H1 (cell line): ENCODE data around the gene RSAD1. TPM values are rescaled to one million over a fixed set of nuclear protein-coding genes. Genes with fewer than 3 reads are reported as not detected.

Source experiments
- CTCF ChIA-PET: fragments of 300-600 bp; sonication (Branson Sonifier 250); formaldehyde crosslinking; loops from one replicate; lab custom pipeline; 2021; ENCODE audit not compliant: partially characterized antibody; lab: Charles Lee
- POLR2A ChIA-PET: fragments of 300-600 bp; sonication (Branson Sonifier 250); formaldehyde crosslinking; loops from one replicate; lab custom pipeline; 2021; ENCODE audit warnings: inconsistent platforms; ENCODE audit not compliant: partially characterized antibody; lab: Charles Lee
- DNase-seq, 2 experiments: peaks; one replicate each; pipeline versions ENCODE4 v3.0.0 to v3.0.0-alpha.2; 2010 to 2022; ENCODE audit warnings: low spot score in 2 of 2, low read depth in 1 of 2, mixed read lengths in 1 of 2
- FAIRE-seq: peaks from 2 replicates; lab custom pipeline; 2011; peaks lifted over from hg19 to GRCh38; lab: Jason Lieb, UNC
- H2AFZ ChIP-seq: 2 replicates; pipeline ENCODE4 v1.8.1; 2012; ENCODE audit warnings: low read length, inconsistent platforms
- H2AK5ac ChIP-seq: 2 replicates; pipeline ENCODE4 v1.6.1; 2013; ENCODE audit warnings: low read depth, low read length
- H2BK120ac ChIP-seq: replicated peaks from 2 replicates; pipeline ENCODE3; 2013; ENCODE audit warnings: low read depth, low read length, inconsistent platforms
- H2BK12ac ChIP-seq: 2 replicates; pipeline ENCODE4 v1.6.1; 2013; ENCODE audit warnings: low read depth, low read length
- H2BK15ac ChIP-seq: 2 replicates; pipeline ENCODE4 v1.6.1; 2013; ENCODE audit warnings: low read length
- H2BK20ac ChIP-seq: 2 replicates; pipeline ENCODE4 v1.6.1; 2013; ENCODE audit warnings: low read length
- H2BK5ac ChIP-seq: 2 replicates; pipeline ENCODE4 v1.6.1; 2013; ENCODE audit warnings: low read depth, low read length
- H3K14ac ChIP-seq: 2 replicates; pipeline ENCODE4 v1.6.1; 2013; ENCODE audit warnings: inconsistent platforms; ENCODE audit not compliant: insufficient read length
- H3K18ac ChIP-seq: 2 replicates; pipeline ENCODE4 v1.6.1; 2013; ENCODE audit warnings: low read length; ENCODE audit errors: extremely low read depth
- H3K23ac ChIP-seq: 2 replicates; pipeline ENCODE4 v1.6.1; 2013; ENCODE audit warnings: inconsistent platforms; ENCODE audit not compliant: insufficient read length
- H3K23me2 ChIP-seq: 2 replicates; pipeline ENCODE4 v1.6.1; 2013; ENCODE audit warnings: low read depth, low read length
- H3K27ac ChIP-seq: 2 replicates; pipeline ENCODE4 v1.6.1; 2011; ENCODE audit warnings: low read depth, low read length, inconsistent platforms
- H3K27me3 ChIP-seq, 4 experiments: replicated peaks in 1 of 4; 1 replicate in 1 of 4; 2 replicates in 3 of 4; pipeline versions ENCODE4 v1.6.1 to v1.8.1; 2011 to 2013; ENCODE audit warnings: low read length in 3 of 4, mild to moderate bottlenecking in 3 of 4, inconsistent platforms in 2 of 4, mixed read lengths in 2 of 4, moderate library complexity in 1 of 4; ENCODE audit not compliant: control insufficient read depth in 3 of 4, insufficient read depth in 3 of 4; ENCODE audit errors: extremely low read depth in 1 of 4
- H3K36me3 ChIP-seq, 4 experiments: 2 replicates each; pipeline versions ENCODE4 v1.6.1 to v1.8.1; 2011 to 2013; ENCODE audit warnings: mild to moderate bottlenecking in 4 of 4, low read length in 3 of 4, moderate library complexity in 2 of 4, control low read depth in 1 of 4, inconsistent platforms in 1 of 4; ENCODE audit not compliant: insufficient read depth in 4 of 4, control insufficient read depth in 2 of 4
- H3K4ac ChIP-seq: replicated peaks from 2 replicates; pipeline ENCODE3; 2013; ENCODE audit warnings: low read length, low read depth, mixed read lengths, inconsistent platforms; ENCODE audit not compliant: insufficient read length
- H3K4me1 ChIP-seq, 4 experiments: replicated peaks in 1 of 4; 1 replicate in 1 of 4; 2 replicates in 3 of 4; pipeline versions ENCODE4 v1.6.1 to v1.8.1; 2011 to 2013; ENCODE audit warnings: low read length in 3 of 4, inconsistent platforms in 2 of 4, mixed read lengths in 1 of 4; ENCODE audit not compliant: insufficient read depth in 4 of 4, control insufficient read depth in 3 of 4
- H3K4me2 ChIP-seq, 2 experiments: 2 replicates each; pipeline versions ENCODE4 v1.6.1 to v1.8.1; 2011 to 2013; ENCODE audit warnings: low read depth in 2 of 2, low read length in 2 of 2, control low read depth in 1 of 2, inconsistent platforms in 1 of 2, mild to moderate bottlenecking in 1 of 2; ENCODE audit not compliant: insufficient read depth in 1 of 2
- H3K4me3 ChIP-seq, 4 experiments: fragments of 200-600, 300-600 bp in 1 of 4; sonication (generic), shearing (Covaris generic), sonication (Bioruptor Twin) in 1 of 4; 2 replicates each; pipeline versions ENCODE4 v1.5.1 to v1.8.1; 2011 to 2016; ENCODE audit warnings: low read length in 4 of 4, low read depth in 3 of 4, control low read depth in 2 of 4, inconsistent platforms in 2 of 4, mild to moderate bottlenecking in 2 of 4, mixed read lengths in 1 of 4, moderate library complexity in 1 of 4; ENCODE audit not compliant: insufficient read depth in 2 of 4; ENCODE audit errors: extremely low read depth in 1 of 4
- H3K56ac ChIP-seq: replicated peaks from 2 replicates; pipeline ENCODE3; 2013; ENCODE audit warnings: low read depth, mild to moderate bottlenecking, mixed read lengths, low read length, inconsistent platforms; ENCODE audit not compliant: insufficient read length
- H3K79me1 ChIP-seq: 2 replicates; pipeline ENCODE4 v1.6.1; 2013; ENCODE audit warnings: low read depth, low read length, control low read depth
- H3K79me2 ChIP-seq, 2 experiments: 2 replicates each; pipeline versions ENCODE4 v1.6.1 to v1.8.1; 2012 to 2013; ENCODE audit warnings: low read length in 2 of 2, mild to moderate bottlenecking in 2 of 2, inconsistent platforms in 1 of 2; ENCODE audit not compliant: insufficient read depth in 2 of 2, control insufficient read depth in 1 of 2
- H3K9ac ChIP-seq, 4 experiments: replicated peaks in 1 of 4; 1 replicate in 1 of 4; 2 replicates in 3 of 4; pipeline versions ENCODE4 v1.6.1 to v1.8.1; 2011 to 2013; ENCODE audit warnings: low read depth in 3 of 4, low read length in 3 of 4, control low read depth in 2 of 4, mild to moderate bottlenecking in 2 of 4, moderate library complexity in 2 of 4, inconsistent platforms in 1 of 4; ENCODE audit errors: extremely low read depth in 1 of 4
- H3K9me3 ChIP-seq, 2 experiments: 2 replicates each; pipeline versions ENCODE4 v1.6.1 to v1.8.1; 2012 to 2013; ENCODE audit warnings: mild to moderate bottlenecking in 2 of 2, moderate library complexity in 2 of 2, control low read depth in 1 of 2, inconsistent platforms in 1 of 2, low read depth in 1 of 2, low read length in 1 of 2, mixed read lengths in 1 of 2; ENCODE audit not compliant: insufficient read depth in 2 of 2
- H4K20me1 ChIP-seq, 2 experiments: replicated peaks in 1 of 2; 2 replicates each; pipeline versions ENCODE3 to v1.8.1; 2011 to 2013; ENCODE audit warnings: inconsistent platforms in 2 of 2, low read length in 2 of 2, mild to moderate bottlenecking in 1 of 2; ENCODE audit not compliant: insufficient read depth in 2 of 2, control insufficient read depth in 1 of 2
- H4K5ac ChIP-seq: 2 replicates; pipeline ENCODE4 v1.6.1; 2013; ENCODE audit warnings: low read length, low read depth, mixed read lengths, inconsistent platforms; ENCODE audit not compliant: insufficient read length
- H4K8ac ChIP-seq: 2 replicates; pipeline ENCODE4 v1.8.0; 2013; ENCODE audit warnings: mild to moderate bottlenecking, moderate library complexity, low read length, inconsistent platforms; ENCODE audit not compliant: insufficient read depth; ENCODE audit errors: extremely low read depth
- H4K91ac ChIP-seq: replicated peaks from 2 replicates; pipeline ENCODE3; 2013; ENCODE audit warnings: low read length, mixed read lengths, inconsistent platforms; ENCODE audit not compliant: insufficient read length
- CHD1 ChIP-seq: IDR thresholded peaks from 2 replicates; pipeline ENCODE4 v1.6.1; 2012; ENCODE audit warnings: low read depth, low read length, improper control_type of control experiment
- CTBP2 ChIP-seq: IDR thresholded peaks from 2 replicates; pipeline ENCODE4 v1.7.0; 2011; ENCODE audit warnings: borderline replicate concordance, mild to moderate bottlenecking, moderate library complexity, mixed read lengths, low read length; ENCODE audit not compliant: insufficient read depth, insufficient read length
- EZH2 ChIP-seq: fragments of 200-600 bp; sonication (generic); IDR thresholded peaks from 2 replicates; pipeline ENCODE4 v1.7.1; 2012; ENCODE audit warnings: low read depth, mild to moderate bottlenecking, moderate library complexity, low read length, inconsistent platforms; ENCODE audit not compliant: severe bottlenecking
- GTF2F1 ChIP-seq: IDR thresholded peaks from 2 replicates; pipeline ENCODE4 v1.6.1; 2012; ENCODE audit warnings: low read depth, low read length, improper control_type of control experiment, borderline replicate concordance
- JUND ChIP-seq: IDR thresholded peaks from 2 replicates; pipeline ENCODE4 v1.6.1; 2011; ENCODE audit warnings: mild to moderate bottlenecking, improper control_type of control experiment, low read length
- NANOG ChIP-seq: IDR thresholded peaks from 2 replicates; pipeline ENCODE4 v1.6.1; 2011; ENCODE audit warnings: low read length, low read depth, mild to moderate bottlenecking, inconsistent platforms; ENCODE audit not compliant: insufficient read depth, poor library complexity, severe bottlenecking
- RBBP5 ChIP-seq: IDR thresholded peaks from 2 replicates; pipeline ENCODE4 v1.7.1; 2012; ENCODE audit warnings: low read depth, mild to moderate bottlenecking, inconsistent platforms, low read length, moderate library complexity, borderline replicate concordance
- RFX5 ChIP-seq: IDR thresholded peaks from 2 replicates; pipeline ENCODE4 v1.6.1; 2011; ENCODE audit warnings: low read depth, low read length, improper control_type of control experiment, borderline replicate concordance
- RNF2 ChIP-seq: fragments of 200-900, 300-1000 bp; sonication (generic); IDR thresholded peaks from 2 replicates; pipeline ENCODE4 v1.7.1; 2016; ENCODE audit warnings: borderline replicate concordance, low read depth, mild to moderate bottlenecking, antibody characterized with exemption, low read length; ENCODE audit not compliant: poor library complexity, severe bottlenecking; ENCODE audit errors: missing control alignments
- SP2 ChIP-seq: IDR thresholded peaks from 2 replicates; pipeline ENCODE4 v1.6.1; 2012; ENCODE audit warnings: mild to moderate bottlenecking, low read length, inconsistent platforms
- SUZ12 ChIP-seq: fragments of 200-600 bp; sonication (generic); IDR thresholded peaks from 2 replicates; pipeline ENCODE4 v1.6.1; 2012; ENCODE audit warnings: mild to moderate bottlenecking, inconsistent platforms, low read length, moderate library complexity, mixed read lengths
- TBP ChIP-seq: IDR thresholded peaks from 2 replicates; pipeline ENCODE4 v1.6.1; 2011; ENCODE audit warnings: low read depth, low read length, improper control_type of control experiment
- ZNF274 ChIP-seq: IDR thresholded peaks from 2 replicates; pipeline ENCODE4 v1.7.0; 2012; ENCODE audit warnings: low read length, borderline replicate concordance; ENCODE audit errors: extremely low read depth
- WGBS, 2 experiments: shearing (Covaris generic) in 1 of 2; methylation state at CpG; one replicate each; pipeline versions ENCODE4 v1.1.6 to v1.1.7; 2013 to 2015; ENCODE audit warnings: low lambda C conversion rate in 2 of 2, mixed read lengths in 2 of 2, inconsistent platforms in 1 of 2, low coverage in 1 of 2, missing lambda C conversion rate in 1 of 2; ENCODE audit not compliant: insufficient replicate concordance in 2 of 2, insufficient coverage in 1 of 2, insufficient read length in 1 of 2; ENCODE audit errors: extremely low coverage in 1 of 2, missing lambda C conversion rate in 1 of 2; 5-methylcytosine and 5-hydroxymethylcytosine counted together
- polyA plus RNA-seq, 7 experiments: library from polyadenylated mRNA; depleted of rRNA in 3 of 7; stranded (reverse) in 5 of 7; unstranded in 2 of 7; fragments of >200 nt in 5 of 7; fragments of 200-250 nt in 2 of 7; gene quantifications; 1 replicate in 5 of 7; 2 replicates in 1 of 7; 4 replicates in 1 of 7; pipeline versions ENCODE4 v1.2.1 to v1.2.3, GENCODE V29; 2011 to 2013; ENCODE audit warnings: missing spikeins in 2 of 7, mixed read lengths in 2 of 7
- total RNA-seq: library from RNA; stranded (reverse); fragmentation: NEBNext Ultra II Directional; extraction: Animal tissue kit (Norgen Biotek cat#: 25700); gene quantifications from 2 replicates; pipeline ENCODE4 v1.2.1, GENCODE V29; 2021

The RSAD1 gene
- total and polyA plus RNA-seq, 2 of the 8 experiments (the other 6 are each of a cell fraction or from before 2014, with no cell fraction given): 17.9 to 33.5 TPM

GRCh38 chr17:50475362-50475761, 3.3 kb upstream of the RSAD1 start:
- H3K18ac ChIP-seq: no peak overlapping the region
- peaks cover 8% of the 10 kb centered on the region for H3K23me2 ChIP-seq
- peaks cover 0 to 2% of the 10 kb centered on the region in 2 experiments for H4K20me1 ChIP-seq
- H3K4me3 ChIP-seq: no peak overlapping the region
- H2BK15ac ChIP-seq: no peak overlapping the region
- H3K4ac ChIP-seq: no peak overlapping the region
- no peak overlapping the region for H4K8ac ChIP-seq
- H3K9ac ChIP-seq: no peak overlapping the region
- no peak overlapping the region for H3K4me2 ChIP-seq
- no peak overlapping the region for H2BK20ac ChIP-seq
- FAIRE-seq: no peak
- no peaks in the 10 kb centered on the region for H3K79me1 ChIP-seq
- no peak overlapping the region for H3K27ac ChIP-seq
- no peak overlapping the region for H2AK5ac ChIP-seq
- no peaks in the 10 kb centered on the region for H3K36me3 ChIP-seq
- TF ChIP-seq JUND (no peak), SP2 (no peak), GTF2F1 (no peak), ZNF274 (no peak), TBP (no peak), EZH2 (no peak), NANOG (no peak), SUZ12 (no peak), CTBP2 (no peak), RFX5 (no peak), RNF2 (no peak), CHD1 (no peak), RBBP5 (no peak)
- TF ChIP-seq, all 59 proteins: peak for 0
- no peak overlapping the region for H2BK12ac ChIP-seq
- H3K9me3 ChIP-seq: no peaks in the 10 kb centered on the region
- peaks cover 0 to 5% (median 3%) of the 10 kb centered on the region in 4 experiments; a peak in 3 of 7 replicates for H3K27me3 ChIP-seq
- 89% methylated on average over 4 of the region's 4 CpGs; no CpG with 5 or more reads in 1 of the 2 experiments for WGBS, 2 experiments
- DNase-seq: no peak
- peaks cover 0 to 8% (median 6%) of the 10 kb centered on the region in 4 experiments; a peak in 6 of 7 replicates for H3K4me1 ChIP-seq
- H3K56ac ChIP-seq: no peak overlapping the region
- no peak overlapping the region for H3K14ac ChIP-seq
- no peak overlapping the region for H2AFZ ChIP-seq
- no peak overlapping the region for H2BK5ac ChIP-seq
- H3K79me2 ChIP-seq: peaks cover 0 to 3% of the 10 kb centered on the region in 2 experiments; a peak in 1 of 4 replicates
- H4K91ac ChIP-seq: no peak overlapping the region
- CTCF ChIA-PET: interaction anchor here (1.2 to 8.8 kb wide), 6 partner anchors 15 to 356 kb away, joined by 3 to 49 read pairs (median 4); partner anchors contain the start of gene LRRC59
- POLR2A ChIA-PET: interaction anchor here (1.1 kb wide), 2 partner anchors 49 to 82 kb away, joined by 3 to 4 read pairs; partner anchors contain the start of gene ACSF2
- H2BK120ac ChIP-seq: no peak overlapping the region
- no peak overlapping the region for H3K23ac ChIP-seq
- no peak overlapping the region for H4K5ac ChIP-seq
